ENCODE data around the gene SLC24A3.

GRCh38 chr20:19695081-19695480 lies 482.6 kb downstream of the SLC24A3 start:
- TF ChIP-seq CTCF (IDR thresholded peaks at IDR 0.05) (no peak), ZFX (IDR thresholded peaks at IDR 0.05; ENCODE audit: borderline replicate concordance) (no peak)
